MM.1S (cell line): ENCODE results near the gene ATP8A1.

Experiments
- DNase-seq: peaks from one replicate; pipeline ENCODE4 v3.0.0-alpha.2; 2015
- H2AFZ ChIP-seq: fragments of 300-600 bp; sonication (generic); 2 replicates; pipeline ENCODE4 v1.6.0; 2016; ENCODE audit warnings: antibody characterized with exemption, low read length
- H3F3A ChIP-seq: fragments of 300-600 bp; sonication (generic); 2 replicates; pipeline ENCODE4 v1.6.1; 2016; ENCODE audit warnings: mild to moderate bottlenecking, antibody characterized with exemption, low read length, moderate library complexity, mixed read lengths; ENCODE audit not compliant: insufficient read depth
- H3K27ac ChIP-seq: fragments of 300-600 bp; sonication (generic); 2 replicates; pipeline ENCODE4 v1.5.1; 2016; ENCODE audit warnings: mild to moderate bottlenecking, low read length
- H3K27me3 ChIP-seq: fragments of 300-600 bp; sonication (generic); replicated peaks from 2 replicates; pipeline ENCODE4 v1.6.0; 2016; ENCODE audit warnings: low read length; ENCODE audit not compliant: insufficient read depth
- H3K36me3 ChIP-seq: fragments of 300-600 bp; sonication (generic); replicated peaks from 2 replicates; pipeline ENCODE4 v1.6.1; 2016; ENCODE audit warnings: mild to moderate bottlenecking, low read length, mixed read lengths; ENCODE audit not compliant: insufficient read depth
- H3K4me1 ChIP-seq: fragments of 300-600 bp; sonication (generic); 2 replicates; pipeline ENCODE4 v1.6.1; 2016; ENCODE audit warnings: low read length, mixed read lengths
- H3K4me2 ChIP-seq: fragments of 300-600 bp; sonication (generic); 2 replicates; pipeline ENCODE4 v1.6.0; 2016; ENCODE audit warnings: low read depth, low read length
- H3K4me3 ChIP-seq: fragments of 300-600 bp; sonication (generic); 2 replicates; pipeline ENCODE4 v1.5.1; 2016; ENCODE audit warnings: low read length, mixed read lengths
- H3K79me2 ChIP-seq: fragments of 300-600 bp; sonication (generic); 2 replicates; pipeline ENCODE4 v1.6.1; 2016; ENCODE audit warnings: mixed run types, low read length, mixed read lengths
- H3K9ac ChIP-seq: fragments of 300-600 bp; sonication (generic); 2 replicates; pipeline ENCODE4 v1.6.1; 2016; ENCODE audit warnings: low read length, mixed read lengths
- H3K9me2 ChIP-seq: fragments of 300-600 bp; sonication (generic); replicated peaks from 2 replicates; pipeline ENCODE4 v1.6.1; 2016; ENCODE audit warnings: mild to moderate bottlenecking, low read length, mixed read lengths; ENCODE audit not compliant: insufficient read depth
- H3K9me3 ChIP-seq: fragments of 300-600 bp; sonication (generic); replicated peaks from 2 replicates; pipeline ENCODE4 v1.6.1; 2016; ENCODE audit warnings: mild to moderate bottlenecking, low read length, mixed read lengths; ENCODE audit not compliant: insufficient read depth
- H4K20me1 ChIP-seq: fragments of 300-600 bp; sonication (generic); 2 replicates; pipeline ENCODE4 v1.6.1; 2016; ENCODE audit warnings: mild to moderate bottlenecking, low read length, moderate library complexity, mixed read lengths; ENCODE audit not compliant: insufficient read depth
- EZH2 ChIP-seq: fragments of 300-600 bp; sonication (generic); optimal IDR thresholded peaks from 2 replicates; pipeline ENCODE3; 2017; ENCODE audit warnings: low read depth, mild to moderate bottlenecking, antibody characterized with exemption, low read length, mixed read lengths
- EZH2phosphoT487 ChIP-seq: fragments of 300-600 bp; sonication (generic); IDR thresholded peaks from 2 replicates; pipeline ENCODE4 v1.6.1; 2018; ENCODE audit warnings: antibody characterized with exemption, low read length
- TF ChIP-seq, protein P1 (sequence below): fragments of 300-600 bp; sonication (generic); IDR thresholded peaks from 2 replicates; pipeline ENCODE4 v1.5.1; 2016; ENCODE audit warnings: antibody characterized with exemption, low read length, mixed read lengths

ATP8A1 gene

DNA sequence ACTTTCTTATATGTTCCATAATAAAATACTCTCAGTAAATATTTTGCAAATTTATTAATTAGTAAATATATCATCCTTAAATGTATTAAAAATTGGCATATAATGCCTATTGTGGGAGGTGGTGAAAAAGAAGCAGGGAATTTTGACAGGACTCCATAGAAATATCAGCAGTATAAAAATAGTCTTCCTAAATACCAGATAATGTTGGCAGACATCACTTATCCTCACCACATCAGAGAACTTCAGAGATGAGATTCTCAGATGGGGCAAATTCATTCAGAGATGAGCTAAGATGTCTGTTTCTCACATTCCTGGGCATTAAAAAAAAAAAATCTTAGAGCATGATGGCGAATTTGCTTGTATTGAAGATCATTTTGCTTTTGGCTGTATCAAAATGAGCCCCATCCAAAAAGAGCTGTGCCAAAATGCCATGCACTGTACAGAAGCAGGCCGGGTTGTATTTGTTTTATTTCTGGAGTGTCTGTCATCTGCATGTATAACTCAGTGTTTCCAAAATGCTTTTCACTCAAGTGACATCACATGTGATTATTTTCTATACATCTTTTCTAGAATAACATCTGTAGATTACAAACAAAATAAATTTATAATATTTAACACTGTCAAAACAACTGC is 41.7 kb downstream of the ATP8A1 start:
- Histone ChIP-seq H3K4me2 (no peak overlapping the region), H3K9ac (no peak overlapping the region), H3K9me2 (no peaks in the 10 kb centered on the region), H3K36me3 (0 out of 2 replicates have a peak, but pooled peaks cover 3% of the 10 kb centered on the region), H3K27ac (no peak overlapping the region), H3F3A (no peaks in the 10 kb centered on the region), H3K4me3 (no peak overlapping the region), H2AFZ (no peak overlapping the region), H3K27me3 (no peaks in the 10 kb centered on the region), H4K20me1 (no peaks in the 10 kb centered on the region), H3K79me2 (no peaks in the 10 kb centered on the region), H3K4me1 (no peaks in the 10 kb centered on the region), H3K9me3 (no peaks in the 10 kb centered on the region)
- TF ChIP-seq EZH2 (no peak), EZH2phosphoT487 (no peak)
- TF ChIP-seq, protein P1, sequence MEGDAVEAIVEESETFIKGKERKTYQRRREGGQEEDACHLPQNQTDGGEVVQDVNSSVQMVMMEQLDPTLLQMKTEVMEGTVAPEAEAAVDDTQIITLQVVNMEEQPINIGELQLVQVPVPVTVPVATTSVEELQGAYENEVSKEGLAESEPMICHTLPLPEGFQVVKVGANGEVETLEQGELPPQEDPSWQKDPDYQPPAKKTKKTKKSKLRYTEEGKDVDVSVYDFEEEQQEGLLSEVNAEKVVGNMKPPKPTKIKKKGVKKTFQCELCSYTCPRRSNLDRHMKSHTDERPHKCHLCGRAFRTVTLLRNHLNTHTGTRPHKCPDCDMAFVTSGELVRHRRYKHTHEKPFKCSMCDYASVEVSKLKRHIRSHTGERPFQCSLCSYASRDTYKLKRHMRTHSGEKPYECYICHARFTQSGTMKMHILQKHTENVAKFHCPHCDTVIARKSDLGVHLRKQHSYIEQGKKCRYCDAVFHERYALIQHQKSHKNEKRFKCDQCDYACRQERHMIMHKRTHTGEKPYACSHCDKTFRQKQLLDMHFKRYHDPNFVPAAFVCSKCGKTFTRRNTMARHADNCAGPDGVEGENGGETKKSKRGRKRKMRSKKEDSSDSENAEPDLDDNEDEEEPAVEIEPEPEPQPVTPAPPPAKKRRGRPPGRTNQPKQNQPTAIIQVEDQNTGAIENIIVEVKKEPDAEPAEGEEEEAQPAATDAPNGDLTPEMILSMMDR = no peak
- DNase-seq = no peak

DNA sequence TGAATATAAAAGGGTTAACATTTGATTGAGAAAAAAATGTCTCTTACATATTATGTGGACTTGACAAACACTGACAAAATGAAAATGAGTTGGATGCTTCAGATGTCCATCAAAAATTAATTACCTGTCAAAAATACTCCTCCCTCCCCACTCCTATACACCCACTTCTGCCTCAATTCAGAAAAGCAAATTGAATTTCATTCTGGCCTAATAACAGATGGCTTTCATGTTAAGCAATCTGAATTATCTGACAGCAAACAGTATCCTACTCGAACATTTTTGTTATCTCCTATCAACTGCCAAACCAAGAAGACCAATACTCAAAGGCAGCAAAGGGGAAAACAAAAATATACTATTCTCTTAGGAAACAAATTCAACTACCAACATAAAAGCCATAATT is 44.0 kb downstream of the ATP8A1 start:
- H3K9me2 ChIP-seq = no peaks in the 10 kb centered on the region
- no peak overlapping the region for H3K27ac ChIP-seq
- no peak overlapping the region for H3K4me2 ChIP-seq
- peaks cover 10% of the 10 kb centered on the region for H3K4me1 ChIP-seq
- H4K20me1 ChIP-seq = no peaks in the 10 kb centered on the region
- TF ChIP-seq EZH2 (no peak), EZH2phosphoT487 (no peak)
- TF ChIP-seq, protein P1 = no peak
- H3K36me3 ChIP-seq = 0 out of 2 replicates have a peak, but pooled peaks cover 3% of the 10 kb centered on the region
- no peaks in the 10 kb centered on the region for H3K27me3 ChIP-seq
- no peaks in the 10 kb centered on the region for H3K79me2 ChIP-seq
- H3K9ac ChIP-seq = no peak overlapping the region
- no peak overlapping the region for H3K4me3 ChIP-seq
- H2AFZ ChIP-seq = no peak overlapping the region
- no peaks in the 10 kb centered on the region for H3K9me3 ChIP-seq
- no peaks in the 10 kb centered on the region for H3F3A ChIP-seq
- DNase-seq = no peak

DNA sequence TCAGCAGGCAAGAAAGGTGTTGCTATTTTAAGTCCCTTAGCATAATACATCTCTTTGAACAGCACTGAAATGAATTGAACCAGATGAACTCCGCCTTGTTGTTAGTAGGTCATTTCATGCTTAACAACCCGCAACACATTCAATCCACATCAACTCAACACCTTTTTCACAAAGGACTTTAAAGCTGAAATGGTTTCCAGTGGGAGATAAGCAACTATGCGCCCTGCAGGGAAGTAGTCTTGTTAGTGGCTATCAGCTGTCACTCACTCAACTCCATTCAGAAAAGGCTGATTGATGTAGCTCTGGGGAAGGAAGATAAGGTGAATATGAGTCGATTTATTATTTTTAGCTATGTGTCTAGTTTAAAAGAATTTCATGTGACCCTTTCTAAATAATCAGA is 46.0 kb downstream of the ATP8A1 start:
- Histone ChIP-seq H4K20me1 (no peaks in the 10 kb centered on the region), H3K4me2 (no peak overlapping the region), H3K36me3 (0 out of 2 replicates have a peak, but pooled peaks cover 3% of the 10 kb centered on the region), H3K9me2 (no peaks in the 10 kb centered on the region), H3F3A (no peaks in the 10 kb centered on the region), H3K9me3 (no peaks in the 10 kb centered on the region), H3K9ac (no peak overlapping the region), H3K4me3 (no peak overlapping the region), H3K27me3 (no peaks in the 10 kb centered on the region), H3K27ac (no peak overlapping the region), H2AFZ (no peak overlapping the region), H3K4me1 (peaks cover 10% of the 10 kb centered on the region), H3K79me2 (no peaks in the 10 kb centered on the region)
- no peak for TF ChIP-seq EZH2
- TF ChIP-seq, protein P1 = no peak
- DNase-seq = no peak
